OCI-LY7 (cell line): ENCODE measurements around the gene SRCIN1. TPM values are rescaled to one million over a fixed set of nuclear protein-coding genes. Genes with fewer than 3 reads are reported as not detected.

Experiments used
- BruUV-seq: library from RNA; stranded (reverse); fragments of 400-500 nt; replicated peaks from 2 replicates; lab custom pipeline; 2021; lab: Mats Ljungman, UMichigan
- CTCF ChIA-PET: fragments of 300-600 bp; sonication (Branson Sonifier 250); formaldehyde crosslinking; loops from one replicate; lab custom pipeline; 2022; ENCODE audit warnings: antibody characterized with exemption; ENCODE audit not compliant: unreplicated experiment; lab: Charles Lee
- POLR2A ChIA-PET: fragments of 300-600 bp; sonication (Branson Sonifier 250); formaldehyde crosslinking; loops from one replicate; lab custom pipeline; 2022; ENCODE audit warnings: antibody characterized with exemption; lab: Charles Lee
- DNase-seq: peaks from one replicate; pipeline ENCODE4 v3.0.0-alpha.2; 2015; ENCODE audit warnings: low spot score
- H2AFZ ChIP-seq: fragments of 200-600 bp; sonication (generic), shearing (Covaris generic); 2 replicates; pipeline ENCODE4 v1.6.1; 2014; ENCODE audit warnings: mild to moderate bottlenecking, antibody characterized with exemption, low read length, moderate library complexity
- H3K27ac ChIP-seq: fragments of 200-600 bp; sonication (generic); 2 replicates; pipeline ENCODE4 v1.5.1; 2014; ENCODE audit warnings: mixed run types, low read depth, mild to moderate bottlenecking, moderate library complexity, low read length, inconsistent platforms; ENCODE audit not compliant: poor library complexity, severe bottlenecking
- H3K36me3 ChIP-seq: fragments of 200-600 bp; sonication (generic); 2 replicates; pipeline ENCODE4 v1.6.1; 2014; ENCODE audit warnings: mild to moderate bottlenecking, antibody characterized with exemption, low read length, moderate library complexity, mixed read lengths; ENCODE audit not compliant: insufficient read depth
- H3K4me1 ChIP-seq: fragments of 200-600 bp; sonication (generic); 2 replicates; pipeline ENCODE4 v1.5.1; 2014; ENCODE audit warnings: mild to moderate bottlenecking, low read length; ENCODE audit not compliant: insufficient read depth, poor library complexity, severe bottlenecking
- H3K4me2 ChIP-seq: fragments of 200-600 bp; sonication (generic); 2 replicates; pipeline ENCODE4 v1.6.1; 2014; ENCODE audit warnings: mild to moderate bottlenecking, low read length
- H3K4me3 ChIP-seq: fragments of 200-600 bp; sonication (generic); 2 replicates; pipeline ENCODE4 v1.5.1; 2014; ENCODE audit warnings: mild to moderate bottlenecking, low read depth, low read length; ENCODE audit not compliant: poor library complexity, severe bottlenecking
- H3K79me2 ChIP-seq: fragments of 200-600 bp; sonication (generic); 2 replicates; pipeline ENCODE4 v1.6.1; 2016; ENCODE audit warnings: low read depth, mild to moderate bottlenecking, low read length, moderate library complexity, mixed read lengths; ENCODE audit not compliant: insufficient read depth
- H3K9me2 ChIP-seq: fragments of 200-600 bp; sonication (generic); 2 replicates; pipeline ENCODE4 v1.6.1; 2016; ENCODE audit warnings: mild to moderate bottlenecking, low read length, mixed read lengths; ENCODE audit not compliant: insufficient read depth
- H3K9me3 ChIP-seq: fragments of 200-600 bp; sonication (generic); 2 replicates; pipeline ENCODE4 v1.6.1; 2014; ENCODE audit warnings: mild to moderate bottlenecking, mixed run types, low read length, mixed read lengths
- H4K20me1 ChIP-seq: fragments of 200-600 bp; sonication (generic); 2 replicates; pipeline ENCODE4 v1.6.1; 2014; ENCODE audit warnings: mild to moderate bottlenecking, antibody characterized with exemption, low read length, moderate library complexity, mixed read lengths; ENCODE audit not compliant: insufficient read depth
- CTCF ChIP-seq: fragments of 200-600 bp; sonication (generic); conservative IDR thresholded peaks from 2 replicates; pipeline ENCODE4 v1.5.1; 2014; ENCODE audit warnings: mild to moderate bottlenecking, antibody characterized with exemption, low read length, moderate library complexity, mixed read lengths
- EZH2phosphoT487 ChIP-seq: fragments of 200-600 bp; sonication (generic); IDR thresholded peaks from 2 replicates; pipeline ENCODE4 v1.6.1; 2018; ENCODE audit warnings: low read depth, borderline replicate concordance, mild to moderate bottlenecking, mixed run types, antibody characterized with exemption, low read length, moderate library complexity, mixed read lengths
- intact Hi-C: fragments of 100-400 bp; cut with micrococcal nuclease; formaldehyde crosslinking; loops from one replicate; pipeline ENCODE4 v1.10.0; 2022; ENCODE audit not compliant: unreplicated experiment
- total RNA-seq, 2 experiments: library from RNA; depleted of rRNA in 1 of 2; stranded (reverse); fragments of >200 nt in 1 of 2; shearing (Covaris generic) in 1 of 2; gene quantifications; 2 replicates each; pipeline ENCODE4 v1.2.3, GENCODE V29; 2014 to 2022

The SRCIN1 gene
- total RNA-seq, 2 experiments from 2014 or later = 1.5 to 4.6 TPM

- H3K9me3 ChIP-seq = no peaks in the 10 kb centered on the region
- H3K4me2 ChIP-seq = no peak overlapping the region
- peaks cover 3% of the 10 kb centered on the region for H3K4me1 ChIP-seq
- no peak overlapping the region for H3K27ac ChIP-seq
- H3K4me3 ChIP-seq = no peak overlapping the region
- H4K20me1 ChIP-seq = no peaks in the 10 kb centered on the region
- no TSS peak for BruUV-seq
- no peaks in the 10 kb centered on the region for H3K36me3 ChIP-seq
- no peaks in the 10 kb centered on the region for H3K9me2 ChIP-seq
- CTCF ChIA-PET = no interaction called here
- POLR2A ChIA-PET = no interaction called here
- no peak for DNase-seq
- H3K79me2 ChIP-seq = no peaks in the 10 kb centered on the region
- H2AFZ ChIP-seq = no peak overlapping the region
- TF ChIP-seq EZH2phosphoT487 = no peak
- TF ChIP-seq CTCF = no peak
- intact Hi-C loops = no loop called here
Measured at GRCh38 chr17:38579083-38579480, 26.7 kb downstream of the SRCIN1 start.

- CTCF ChIA-PET = no interaction called here
- Histone ChIP-seq H2AFZ (no peak overlapping the region), H3K4me3 (no peak overlapping the region), H3K9me2 (no peaks in the 10 kb centered on the region), H3K27ac (no peak overlapping the region), H3K9me3 (no peaks in the 10 kb centered on the region), H3K79me2 (no peaks in the 10 kb centered on the region), H4K20me1 (no peaks in the 10 kb centered on the region), H3K4me1 (no peaks in the 10 kb centered on the region), H3K36me3 (no peaks in the 10 kb centered on the region), H3K4me2 (no peak overlapping the region)
- intact Hi-C loops = no loop called here
- no TSS peak for BruUV-seq
- POLR2A ChIA-PET = interaction anchor here (0.5 kb wide), 1 partner anchor 35 kb away, joined by 3 read pairs; no protein-coding TSS in a partner anchor
- TF ChIP-seq CTCF (no peak), EZH2phosphoT487 (no peak)
- no peak for DNase-seq
Measured at GRCh38 chr17:38578229-38579082, 27.3 kb downstream of the SRCIN1 start.

GRCh38 chr17:38577645-38578173 lies 28.0 kb downstream of the SRCIN1 start:
- H3K4me1 ChIP-seq = no peaks in the 10 kb centered on the region

More at GRCh38 chr17:38577645-38578173, 28.0 kb downstream of the SRCIN1 start:
- DNase-seq = no peak
- Histone ChIP-seq H3K9me3 (no peaks in the 10 kb centered on the region), H3K4me3 (no peak overlapping the region), H4K20me1 (no peaks in the 10 kb centered on the region), H3K27ac (no peak overlapping the region), H3K4me2 (no peak overlapping the region), H3K36me3 (no peaks in the 10 kb centered on the region), H3K9me2 (no peaks in the 10 kb centered on the region), H3K79me2 (no peaks in the 10 kb centered on the region), H2AFZ (no peak overlapping the region)
- CTCF ChIA-PET = interaction anchor here (0.5 kb wide), 1 partner anchor 20 kb away, joined by 5 read pairs; no protein-coding TSS in a partner anchor
- TF ChIP-seq EZH2phosphoT487 = no peak
- TF ChIP-seq CTCF = no peak
- POLR2A ChIA-PET = interaction anchor here (0.5 kb wide), 1 partner anchor 34 kb away, joined by 3 read pairs; no protein-coding TSS in a partner anchor
- intact Hi-C loops = no loop called here
- no TSS peak for BruUV-seq
